Thymus (tissue), 14 donors: ENCODE data around the gene PSMA6. TPM values are rescaled to one million over a fixed set of nuclear protein-coding genes. Genes with fewer than 3 reads are reported as not detected.

Experiments used
- DNase-seq, 9 donors: peaks; one replicate each; pipeline ENCODE4 v3.0.0-alpha.2; 2013; ENCODE audit warnings: low spot score in 9 of 9, low read depth in 6 of 9, missing footprints in 1 of 9
- H3K27ac ChIP-seq, 2 donors: one replicate each; pipeline ENCODE4 v1.5.1; 2013; ENCODE audit warnings: control low read depth in 1 of 2, low read depth in 1 of 2, low read length in 1 of 2, mild to moderate bottlenecking in 1 of 2, moderate library complexity in 1 of 2
- H3K27me3 ChIP-seq, 2 donors: one replicate each; pipeline ENCODE4 v1.5.1; 2013; ENCODE audit warnings: low read length in 1 of 2; ENCODE audit not compliant: control insufficient read depth in 2 of 2, insufficient read depth in 1 of 2
- H3K36me3 ChIP-seq, 2 donors: one replicate each; pipeline ENCODE4 v1.5.1; 2013; ENCODE audit warnings: low read length in 1 of 2, mild to moderate bottlenecking in 1 of 2, moderate library complexity in 1 of 2; ENCODE audit not compliant: control insufficient read depth in 2 of 2, insufficient read depth in 2 of 2
- H3K4me1 ChIP-seq, 2 donors: one replicate each; pipeline ENCODE4 v1.5.1; 2013; ENCODE audit warnings: low read length in 2 of 2; ENCODE audit not compliant: control insufficient read depth in 2 of 2, insufficient read depth in 2 of 2
- H3K4me3 ChIP-seq, 2 donors: one replicate each; pipeline ENCODE4 v1.5.1; 2013; ENCODE audit warnings: low read length in 2 of 2, control low read depth in 1 of 2, mild to moderate bottlenecking in 1 of 2
- H3K9me3 ChIP-seq, 2 donors: one replicate each; pipeline ENCODE4 v1.5.1; 2013; ENCODE audit warnings: low read length in 1 of 2, mild to moderate bottlenecking in 1 of 2; ENCODE audit not compliant: control insufficient read depth in 2 of 2, insufficient read depth in 1 of 2
- WGBS: extraction: QIAGEN DNeasy Blood & Tissue Kit; methylation state at CpG from one replicate; pipeline ENCODE4 v1.1.7; 2013; 5-methylcytosine and 5-hydroxymethylcytosine counted together
- long read RNA-seq, 10 donors: transcript quantifications; one replicate each; lab custom pipeline, GENCODE V29; 2026
- polyA plus RNA-seq: library from polyadenylated mRNA; stranded (reverse); fragments of 200-250 nt; gene quantifications from one replicate; pipeline ENCODE4 v1.2.3, GENCODE V29; 2013
- total RNA-seq: library from RNA; stranded (reverse); fragments of 120-200 nt; gene quantifications from one replicate; pipeline ENCODE4 v1.2.4, GENCODE V29; 2013
- donor health status: healthy.

The PSMA6 gene
- total RNA-seq: 550 TPM
- 206 TPM for polyA plus RNA-seq
- long read RNA-seq, donor 1, full-length matches to known transcripts: 36 of 36 reads
- long read RNA-seq, donor 1, partial matches to known transcripts: 0 of 36 reads
- long read RNA-seq, donor 1, other reads (novel, unspliced or antisense): 0 of 36 reads
- long read RNA-seq, donor 2: 0 reads
- long read RNA-seq, donor 3, full-length matches to known transcripts: 542 of 844 reads
- long read RNA-seq, donor 3, partial matches to known transcripts: 172 of 844 reads
- long read RNA-seq, donor 3, other reads (novel, unspliced or antisense): 130 of 844 reads
- long read RNA-seq, donor 4, full-length matches to known transcripts: 104 of 104 reads
- long read RNA-seq, donor 4, partial matches to known transcripts: 0 of 104 reads
- long read RNA-seq, donor 4, other reads (novel, unspliced or antisense): 0 of 104 reads
- long read RNA-seq, donor 5, full-length matches to known transcripts: 477 of 502 reads
- long read RNA-seq, donor 5, partial matches to known transcripts: 25 of 502 reads
- long read RNA-seq, donor 5, other reads (novel, unspliced or antisense): 0 of 502 reads
- long read RNA-seq, donor 6, full-length matches to known transcripts: 242 of 248 reads
- long read RNA-seq, donor 6, partial matches to known transcripts: 0 of 248 reads
- long read RNA-seq, donor 6, other reads (novel, unspliced or antisense): 6 of 248 reads
- long read RNA-seq, donor 7, full-length matches to known transcripts: 309 of 319 reads
- long read RNA-seq, donor 7, partial matches to known transcripts: 0 of 319 reads
- long read RNA-seq, donor 7, other reads (novel, unspliced or antisense): 10 of 319 reads
- long read RNA-seq, donor 8, transcript PSMA6-201 (7 exons, 1,029 nt): major isoform, 90 of 108 reads
- long read RNA-seq, donor 8, partial matches to known transcripts: 7 of 108 reads
- long read RNA-seq, donor 8, other reads (novel, unspliced or antisense): 5 of 108 reads
- long read RNA-seq, donor 9, full-length matches to known transcripts: 208 of 216 reads
- long read RNA-seq, donor 9, partial matches to known transcripts: 8 of 216 reads
- long read RNA-seq, donor 9, other reads (novel, unspliced or antisense): 0 of 216 reads
- long read RNA-seq, donor 10, full-length matches to known transcripts: 208 of 217 reads
- long read RNA-seq, donor 10, partial matches to known transcripts: 9 of 217 reads
- long read RNA-seq, donor 10, other reads (novel, unspliced or antisense): 0 of 217 reads

DNA sequence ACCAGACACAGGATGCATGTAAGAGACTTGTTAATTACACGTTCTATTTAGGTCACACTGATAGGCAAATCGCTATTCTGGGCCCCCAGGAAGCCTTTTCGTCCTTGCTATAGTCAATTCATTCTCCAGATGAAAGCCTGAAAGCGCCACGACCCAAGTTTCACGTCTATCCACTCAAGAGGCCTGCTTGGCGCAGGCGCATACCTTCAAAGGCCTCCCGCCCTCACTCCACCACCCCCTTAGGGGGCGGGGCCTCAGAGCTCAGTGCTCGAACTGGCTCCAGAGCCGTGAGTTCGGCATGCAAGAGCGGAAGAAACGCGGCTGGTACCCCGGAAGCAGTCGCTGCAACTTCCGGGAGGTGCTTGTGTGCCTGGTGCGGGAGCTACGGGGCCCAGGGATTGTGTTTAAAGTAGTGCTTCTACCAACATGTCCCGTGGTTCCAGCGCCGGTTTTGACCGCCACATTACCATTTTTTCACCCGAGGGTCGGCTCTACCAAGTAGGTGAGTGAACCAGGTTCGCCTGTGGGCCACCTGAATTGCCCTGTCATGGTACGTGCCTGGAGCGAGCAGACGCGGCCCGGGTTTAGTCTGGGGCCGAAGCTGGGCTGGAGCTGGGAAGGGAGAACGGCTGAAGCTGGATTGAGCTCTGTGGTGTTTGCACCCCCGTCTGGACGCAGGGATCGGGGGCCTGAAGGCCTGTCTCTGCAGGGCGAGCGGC is at the start of gene PSMA6:
PSMA6 (plus strand) TSS at position 332 of the 719 bp plus-strand sequence; CDS start at position 427, 95 bp downstream.
- Histone ChIP-seq H3K36me3 (peaks cover 4 to 10% of the 10 kb centered on the region in 2 donors), H3K9me3 (no peaks in the 10 kb centered on the region), H3K27me3 (no peaks in the 10 kb centered on the region), H3K4me3 (peak within 1 kb of the TSS; percentile 75 to 98), H3K4me1 (peaks cover 39 to 65% of the 10 kb centered on the region in 2 donors), H3K27ac (peak within 1 kb of the TSS; percentile 93 to 97)
- DNase-seq: peak; percentile 98 to 100 (median 100)
- under 1% methylated on average over 40 of the region's 40 CpGs for WGBS

DNA sequence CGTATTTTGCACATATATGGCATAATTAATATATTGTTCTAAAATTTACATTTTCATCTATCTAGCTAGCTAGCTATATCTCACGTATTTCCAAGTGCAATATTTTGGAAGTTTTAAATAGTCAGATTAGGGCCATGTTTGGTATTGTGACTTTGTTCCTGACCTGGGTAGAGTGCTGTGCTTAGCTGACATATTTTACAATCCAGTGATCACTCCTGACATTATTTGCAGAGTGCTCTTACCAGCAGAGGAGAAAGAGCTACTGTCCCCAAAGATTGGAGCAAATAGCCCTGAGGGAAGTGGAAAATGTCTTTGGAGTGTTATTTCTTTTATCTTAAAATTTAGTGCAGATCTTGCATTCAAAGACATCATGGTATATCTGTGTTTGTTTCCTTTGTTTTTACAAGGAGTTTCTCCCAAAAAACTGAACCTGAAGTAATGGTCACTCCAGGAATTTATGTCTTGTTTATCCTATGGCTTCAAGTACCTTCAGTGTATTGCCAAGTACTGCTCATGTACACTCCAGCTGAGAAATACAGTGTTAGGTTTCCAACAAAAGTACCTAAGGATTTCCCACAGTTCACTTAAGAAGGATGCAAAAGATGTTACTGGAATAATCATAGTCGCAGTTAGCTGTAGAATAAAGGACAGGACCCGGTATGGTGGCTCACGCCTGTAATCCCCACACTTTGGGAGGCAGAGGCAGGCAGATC is 49.4 kb upstream of the PSMA6 start:
- Histone ChIP-seq H3K27ac (no peak overlapping the region), H3K27me3 (no peaks in the 10 kb centered on the region), H3K4me1 (peaks cover 0 to 6% of the 10 kb centered on the region in 2 donors), H3K4me3 (no peak overlapping the region), H3K36me3 (peaks cover 0 to 5% of the 10 kb centered on the region in 2 donors), H3K9me3 (no peaks in the 10 kb centered on the region)
- no peak for DNase-seq
- 98% methylated on average over 5 of the region's 5 CpGs for WGBS

DNA sequence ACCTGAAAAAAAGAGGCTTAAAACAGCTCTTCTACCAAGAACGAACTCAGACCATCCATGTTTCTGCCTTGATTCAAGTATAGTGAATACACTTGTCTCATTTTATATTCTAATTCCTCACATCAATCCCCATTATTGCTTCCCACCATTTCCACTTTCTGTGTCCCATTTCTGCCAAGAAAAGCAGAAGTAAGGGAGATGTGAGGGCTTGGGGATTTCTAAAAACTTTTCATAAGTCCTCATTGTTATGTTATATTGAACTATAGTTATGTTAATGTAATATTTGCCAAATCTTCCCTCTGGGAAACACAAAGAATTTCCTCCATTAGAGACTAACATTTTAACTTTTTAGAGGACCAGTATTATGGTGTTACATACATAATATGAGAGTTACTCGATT is 48.2 kb upstream of the PSMA6 start:
- H3K27me3 ChIP-seq: no peaks in the 10 kb centered on the region

DNA sequence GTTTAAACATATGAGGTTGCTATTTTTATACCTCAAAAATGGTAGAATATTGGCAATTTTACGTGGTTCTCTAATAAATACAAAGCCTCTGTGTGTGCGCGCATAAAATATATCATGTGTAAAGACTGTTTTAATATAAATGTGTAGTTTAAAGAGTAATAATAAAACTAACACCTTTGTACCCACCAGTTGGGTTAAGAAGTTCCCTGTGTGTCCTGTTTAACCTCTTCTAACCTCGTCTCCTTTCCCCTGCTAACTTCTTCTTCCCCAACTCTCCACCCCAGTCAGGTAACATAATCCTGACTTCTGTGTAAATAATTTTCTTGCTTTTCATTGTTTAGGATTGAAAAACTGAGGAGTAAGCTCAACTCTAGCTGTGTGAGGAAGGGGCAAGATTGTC is 47.6 kb upstream of the PSMA6 start:
- DNase-seq: no peak
- Histone ChIP-seq H3K27ac (no peak overlapping the region), H3K36me3 (peaks cover 0 to 5% of the 10 kb centered on the region in 2 donors), H3K9me3 (no peaks in the 10 kb centered on the region), H3K4me1 (peaks cover 2 to 11% of the 10 kb centered on the region in 2 donors), H3K4me3 (no peak overlapping the region), H3K27me3 (no peaks in the 10 kb centered on the region)
- WGBS: 97% methylated on average over 4 of the region's 4 CpGs

More for the DNA sequence above, 48.2 kb upstream of the PSMA6 start:
- H3K4me1 ChIP-seq: peaks cover 2 to 11% of the 10 kb centered on the region in 2 donors
- no peaks in the 10 kb centered on the region for H3K9me3 ChIP-seq
- no peak overlapping the region for H3K4me3 ChIP-seq
- no peak overlapping the region for H3K27ac ChIP-seq
- 98% methylated on average over 2 of the region's 2 CpGs for WGBS
- no peak for DNase-seq
- H3K36me3 ChIP-seq: peaks cover 0 to 5% of the 10 kb centered on the region in 2 donors

DNA sequence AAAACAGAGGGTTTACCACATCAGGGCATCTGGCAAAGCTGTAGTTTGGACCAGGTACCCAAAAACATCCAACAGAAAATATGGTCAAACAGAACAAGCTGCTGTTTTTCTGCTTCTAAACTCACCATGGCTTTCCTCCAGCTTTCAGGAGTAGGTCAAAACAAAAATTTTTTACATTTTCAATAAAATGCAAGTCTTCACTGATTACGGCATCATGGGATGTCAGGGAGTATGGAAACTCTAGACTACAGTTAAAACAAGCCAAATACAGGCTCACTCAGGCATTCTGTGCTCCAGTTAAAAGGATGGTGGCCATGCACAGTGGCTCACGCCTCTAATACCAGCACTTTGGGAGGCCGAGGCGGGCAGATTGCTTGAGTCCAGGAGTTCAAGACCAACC is 47.1 kb upstream of the PSMA6 start:
- Histone ChIP-seq H3K27ac (no peak overlapping the region), H3K27me3 (no peaks in the 10 kb centered on the region), H3K9me3 (no peaks in the 10 kb centered on the region), H3K4me1 (peaks cover 2 to 11% of the 10 kb centered on the region in 2 donors), H3K4me3 (no peak overlapping the region), H3K36me3 (peaks cover 0 to 5% of the 10 kb centered on the region in 2 donors)
- 97% methylated on average over 4 of the region's 4 CpGs for WGBS
- DNase-seq: no peak

DNA sequence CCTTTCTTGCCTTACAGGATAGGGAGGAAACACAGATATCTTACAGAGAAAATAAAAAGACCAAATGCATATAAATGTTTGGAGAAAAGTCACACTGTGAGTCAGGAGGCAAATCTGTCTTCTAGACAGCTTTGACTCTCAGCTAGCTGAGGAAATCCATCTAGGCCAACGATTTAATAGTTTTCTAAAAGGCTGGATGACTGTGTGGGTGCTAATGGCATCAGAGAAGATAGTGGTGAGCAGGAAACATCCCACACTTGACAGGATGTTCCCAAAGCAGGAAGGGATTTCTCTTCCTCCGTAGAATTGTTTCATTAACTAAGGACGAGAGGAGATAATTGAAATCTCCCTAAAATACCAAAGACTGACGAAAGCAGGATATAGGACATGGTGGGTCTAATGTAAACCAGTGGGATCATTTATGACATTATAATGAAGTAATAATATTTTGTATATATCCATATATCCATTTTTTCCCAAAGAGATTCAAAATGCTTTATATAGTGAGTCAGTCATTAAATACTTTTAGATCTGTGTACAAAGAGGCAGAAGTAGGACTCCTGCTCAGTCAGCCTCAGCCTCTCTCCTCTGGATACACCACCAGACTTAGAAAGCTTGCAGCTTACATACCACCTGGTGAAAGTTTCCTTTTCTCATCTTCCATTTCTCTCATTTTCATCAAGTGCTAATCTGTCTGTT is 44.3 kb upstream of the PSMA6 start:
- Histone ChIP-seq H3K36me3 (no peaks in the 10 kb centered on the region), H3K9me3 (no peaks in the 10 kb centered on the region)
- 77% methylated on average over 4 of the region's 4 CpGs for WGBS

DNA sequence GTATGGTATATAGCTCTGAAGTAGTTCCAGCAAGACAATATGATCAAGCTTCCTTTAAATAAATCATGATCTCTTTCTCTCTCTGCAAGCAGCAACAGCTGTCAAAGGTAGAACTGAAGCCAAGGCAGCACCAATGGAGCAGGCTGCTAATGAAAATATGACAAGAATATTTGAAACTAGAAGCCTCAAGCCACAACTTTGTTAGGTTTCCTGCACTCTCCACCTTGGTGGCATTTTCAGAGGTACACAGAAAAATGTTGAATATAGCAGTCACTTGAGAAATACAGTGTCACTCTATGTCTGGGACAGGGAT is 43.8 kb upstream of the PSMA6 start:
- Histone ChIP-seq H3K36me3 (no peaks in the 10 kb centered on the region), H3K4me3 (no peak overlapping the region), H3K27ac (peak overlapping the region; percentile 26 to 46), H3K9me3 (no peaks in the 10 kb centered on the region), H3K4me1 (peaks cover 2 to 17% of the 10 kb centered on the region in 2 donors), H3K27me3 (no peaks in the 10 kb centered on the region)
- no peak for DNase-seq

More for the DNA sequence above, 44.3 kb upstream of the PSMA6 start:
- peak in 2 of 9 donors; percentile 12 to 45 for DNase-seq
- Histone ChIP-seq H3K4me1 (peaks cover 2 to 17% of the 10 kb centered on the region in 2 donors), H3K27ac (peak overlapping the region in 1 of 2 donors; percentile 46), H3K4me3 (no peak overlapping the region), H3K27me3 (no peaks in the 10 kb centered on the region)
